ENCODE data around the gene TIMM44. TPM values are rescaled to one million over a fixed set of nuclear protein-coding genes. Genes with fewer than 3 reads are reported as not detected.

TIMM44 gene
- total and polyA plus RNA-seq, 2 donors (not counting 3 experiments of a cell fraction or from before 2014, with no cell fraction given), result 61.5 to 64.3 TPM

DNA sequence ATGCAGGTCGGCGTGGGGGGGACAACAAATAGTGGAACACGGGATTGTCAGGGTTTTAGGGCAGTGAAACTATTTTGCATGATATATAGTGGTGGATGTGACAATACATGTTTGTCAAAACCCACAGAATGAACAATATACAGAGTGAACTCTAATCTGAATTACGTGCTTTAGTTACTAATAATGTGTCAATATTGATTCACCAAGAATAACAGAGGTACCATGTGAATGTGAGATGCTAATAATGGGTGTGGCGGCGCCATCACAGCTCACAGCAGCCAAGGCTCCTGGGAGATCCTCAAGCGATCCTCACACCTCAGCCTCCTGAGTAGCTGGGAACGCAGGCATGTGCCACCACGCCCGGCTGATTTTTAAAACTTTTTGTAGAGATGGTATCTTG lies 49.1 kb upstream of the TIMM44 start:
- Histone ChIP-seq H4K20me1 (replicated peaks; ENCODE audit: control insufficient read depth, extremely low read depth, insufficient read depth, low read length) (peaks cover 20% of the 10 kb centered on the region), H3K9ac (replicated peaks; ENCODE audit: extremely low read depth, insufficient read depth, low read length) (no peak overlapping the region), H3K4me1 (ENCODE audit: control insufficient read depth, extremely low read depth, insufficient read depth, low read length) (peaks cover under 1% of the 10 kb centered on the region), H3K4me2 (ENCODE audit: insufficient read depth, low read length) (no peak overlapping the region), H3K27ac (ENCODE audit: insufficient read depth, low read depth, low read length) (no peak overlapping the region), H3K36me3 (ENCODE audit: control insufficient read depth in 2 of 2, extremely low read depth in 1 of 2, insufficient read depth in 2 of 2, low read length in 2 of 2) (peaks cover 13 to 28% of the 10 kb centered on the region in 2 experiments), H3K79me2 (ENCODE audit: control insufficient read depth, insufficient read depth, low read length) (peaks cover 72% of the 10 kb centered on the region), H2AFZ (ENCODE audit: low read depth, low read length) (no peak overlapping the region), H3K27me3 (ENCODE audit: control insufficient read depth in 2 of 2, insufficient read depth in 2 of 2, low read length in 2 of 2) (no peaks in the 10 kb centered on the region), H3K9me3 (replicated peaks; ENCODE audit: control insufficient read depth, insufficient read depth, low read length) (no peaks in the 10 kb centered on the region), H3K9me1 (replicated peaks; ENCODE audit: control insufficient read depth, extremely low read depth, insufficient read depth, low read length) (no peaks in the 10 kb centered on the region), H3K4me3 (replicated peaks in 1 of 3; ENCODE audit: insufficient read depth in 1 of 3, low read depth in 1 of 3, low read length in 3 of 3) (no peak overlapping the region)
- ChIA-PET CTCF (interaction anchor here (2.6 kb wide), 1 partner anchor 48 kb away, joined by 7 read pairs; no protein-coding TSS in a partner anchor), POLR2A (no interaction called here)
- intact Hi-C loops (cut with micrococcal nuclease) (no loop called here), dilution Hi-C loops (cut with MboI; ENCODE audit: extremely low pct_ligation_motif_present, low sequenced_read_pairs) (no loop called here)
- BruUV-seq (replicated peaks), result no TSS peak
- no peak for FAIRE-seq
- TF ChIP-seq MAX (IDR thresholded peaks at IDR 0.05; ENCODE audit: insufficient read depth, insufficient read length), result no peak
- no peak for TF ChIP-seq JUN (IDR thresholded peaks at IDR 0.05; ENCODE audit: borderline replicate concordance, insufficient read depth, insufficient read length, low read depth)
- TF ChIP-seq EZH2 (IDR thresholded peaks at IDR 0.05; ENCODE audit: borderline replicate concordance, low read depth, low read length, severe bottlenecking), result no peak
- no peak for TF ChIP-seq POLR2A (IDR thresholded peaks at IDR 0.05; ENCODE audit: low read depth, low read length)
- no peak for TF ChIP-seq CTCF (IDR thresholded peaks at IDR 0.05; ENCODE audit: extremely low read depth in 1 of 2, insufficient read depth in 1 of 2, low read depth in 1 of 2, low read length in 2 of 2)
- no peak for TF ChIP-seq MYC (IDR thresholded peaks at IDR 0.05; ENCODE audit: low read depth, low read length)
- no peak for DNase-seq (ENCODE audit: low read depth, low spot score)
